Measurements from ENCODE around the gene DEPDC1B.

The DEPDC1B gene

GRCh38 chr5:60640901-60641300, 59.1 kb downstream of the DEPDC1B start:
- CTCF ChIA-PET = interaction anchor here (1.3 kb wide), 1 partner anchor 9 kb away, joined by 5 read pairs; no protein-coding TSS in a partner anchor
- Histone ChIP-seq H3K27ac (ENCODE audit: extremely low read depth, low read depth, low read length) (no peak overlapping the region), H3K9me3 (ENCODE audit: control insufficient read depth, insufficient read depth, low read depth, low read length) (no peaks in the 10 kb centered on the region), H3K4me3 (ENCODE audit: low read depth, low read length) (no peak overlapping the region), H3K36me3 (ENCODE audit: control insufficient read depth in 2 of 2, insufficient read depth in 1 of 2, low read length in 2 of 2) (peaks cover 18 to 55% of the 10 kb centered on the region in 2 experiments; a peak in 2 of 3 replicates), H3K4me1 (ENCODE audit: control insufficient read depth, insufficient read depth, low read length) (no peaks in the 10 kb centered on the region)
- POLR2A ChIA-PET = no interaction called here
- TF ChIP-seq ZNF174 (tag by site-specific recombination; IDR thresholded peaks at IDR 0.05) = no peak
- no peak for TF ChIP-seq ZNF416 (tag by site-specific recombination; IDR thresholded peaks at IDR 0.05)
- TF ChIP-seq ZNF664 (tag by site-specific recombination; IDR thresholded peaks at IDR 0.05) = no peak
- no peak for TF ChIP-seq ZNF114 (tag by site-specific recombination; IDR thresholded peaks at IDR 0.05)

DNA sequence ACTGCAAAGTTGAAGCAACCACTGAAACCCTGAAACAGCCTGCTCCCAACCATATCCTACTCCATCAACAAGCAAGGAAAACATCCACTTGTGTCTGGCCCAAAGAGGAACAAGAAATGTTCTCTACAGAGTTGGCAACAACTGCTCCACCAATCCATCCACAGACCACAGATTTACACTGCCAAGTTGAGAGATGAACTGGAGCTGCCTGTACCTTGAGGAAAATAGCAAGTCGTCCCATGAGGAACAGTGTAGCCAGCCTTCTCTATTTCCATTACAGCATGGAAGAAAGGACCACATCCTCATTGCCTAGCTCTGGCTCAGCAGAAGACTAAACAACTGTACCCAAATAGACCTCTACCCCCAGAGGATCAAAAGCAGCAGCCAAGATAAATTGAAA, 60.4 kb downstream of the DEPDC1B start:
- Histone ChIP-seq H3K9me3 (ENCODE audit: control insufficient read depth, insufficient read depth, low read depth, low read length) (no peaks in the 10 kb centered on the region), H3K4me1 (ENCODE audit: control insufficient read depth, insufficient read depth, low read length) (no peaks in the 10 kb centered on the region), H3K4me3 (ENCODE audit: low read depth, low read length) (no peak overlapping the region), H3K27ac (ENCODE audit: extremely low read depth, low read depth, low read length) (no peak overlapping the region), H3K36me3 (ENCODE audit: control insufficient read depth in 2 of 2, insufficient read depth in 1 of 2, low read length in 2 of 2) (peaks cover 18 to 62% of the 10 kb centered on the region in 2 experiments)
- no peak for TF ChIP-seq ZNF155 (tag by site-specific recombination; IDR thresholded peaks at IDR 0.05)
- no peak for TF ChIP-seq ZNF404 (tag by site-specific recombination; IDR thresholded peaks at IDR 0.05)
- TF ChIP-seq ZNF433 (tag by site-specific recombination; IDR thresholded peaks at IDR 0.05; ENCODE audit: low read depth) = no peak
- TF ChIP-seq AEBP2 (tag by site-specific recombination; IDR thresholded peaks at IDR 0.05; ENCODE audit: borderline replicate concordance) = no peak
- TF ChIP-seq RBAK (tag by site-specific recombination; IDR thresholded peaks at IDR 0.05) = no peak
- TF ChIP-seq, protein P1, sequence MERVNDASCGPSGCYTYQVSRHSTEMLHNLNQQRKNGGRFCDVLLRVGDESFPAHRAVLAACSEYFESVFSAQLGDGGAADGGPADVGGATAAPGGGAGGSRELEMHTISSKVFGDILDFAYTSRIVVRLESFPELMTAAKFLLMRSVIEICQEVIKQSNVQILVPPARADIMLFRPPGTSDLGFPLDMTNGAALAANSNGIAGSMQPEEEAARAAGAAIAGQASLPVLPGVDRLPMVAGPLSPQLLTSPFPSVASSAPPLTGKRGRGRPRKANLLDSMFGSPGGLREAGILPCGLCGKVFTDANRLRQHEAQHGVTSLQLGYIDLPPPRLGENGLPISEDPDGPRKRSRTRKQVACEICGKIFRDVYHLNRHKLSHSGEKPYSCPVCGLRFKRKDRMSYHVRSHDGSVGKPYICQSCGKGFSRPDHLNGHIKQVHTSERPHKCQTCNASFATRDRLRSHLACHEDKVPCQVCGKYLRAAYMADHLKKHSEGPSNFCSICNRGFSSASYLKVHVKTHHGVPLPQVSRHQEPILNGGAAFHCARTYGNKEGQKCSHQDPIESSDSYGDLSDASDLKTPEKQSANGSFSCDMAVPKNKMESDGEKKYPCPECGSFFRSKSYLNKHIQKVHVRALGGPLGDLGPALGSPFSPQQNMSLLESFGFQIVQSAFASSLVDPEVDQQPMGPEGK (tag by site-specific recombination; IDR thresholded peaks at IDR 0.05) = no peak
- no peak for TF ChIP-seq REPIN1 (tag by site-specific recombination; IDR thresholded peaks at IDR 0.05; ENCODE audit: low read depth)
- no peak for TF ChIP-seq SCRT1 (tag by site-specific recombination; IDR thresholded peaks at IDR 0.05; ENCODE audit: borderline replicate concordance)
- TF ChIP-seq ZFHX2 (tag by site-specific recombination; conservative IDR thresholded peaks at IDR 0.05) = no peak
- no peak for TF ChIP-seq ZNF830 (tag by site-specific recombination; IDR thresholded peaks at IDR 0.05; ENCODE audit: low read depth)
- no peak for TF ChIP-seq ZNF16 (tag by site-specific recombination; IDR thresholded peaks at IDR 0.05; ENCODE audit: low read depth)
- no peak for TF ChIP-seq YY1 (tag by site-specific recombination; IDR thresholded peaks at IDR 0.05)
- no peak for TF ChIP-seq ZNF416 (tag by site-specific recombination; IDR thresholded peaks at IDR 0.05)
- no peak for TF ChIP-seq ZNF664 (tag by site-specific recombination; IDR thresholded peaks at IDR 0.05)
- ChIA-PET POLR2A (no interaction called here), CTCF (interaction anchor here (2.6 kb wide), 1 partner anchor 8 kb away, joined by 5 read pairs; no protein-coding TSS in a partner anchor)

DNA sequence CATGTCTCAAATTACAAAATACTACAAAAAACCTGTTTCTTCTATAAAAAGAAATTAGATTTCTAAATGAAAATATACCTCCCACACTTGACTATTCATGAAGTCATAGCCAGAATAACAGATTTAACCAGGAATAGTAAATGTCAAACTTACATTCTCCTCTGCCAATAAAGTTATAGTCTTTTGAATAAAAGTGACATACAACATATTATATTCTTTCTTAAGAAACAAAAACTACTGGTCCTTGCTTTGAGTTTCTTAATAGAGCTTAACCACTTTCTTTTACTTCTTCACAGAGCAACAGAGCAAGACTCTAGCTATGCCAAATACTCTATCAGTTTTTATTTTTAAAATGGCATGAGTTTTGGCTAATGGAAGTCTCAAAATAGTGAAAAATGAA, 61.7 kb downstream of the DEPDC1B start:
- no peak overlapping the region for H3K27ac ChIP-seq (ENCODE audit: extremely low read depth, low read depth, low read length)
- no peak overlapping the region for H3K4me3 ChIP-seq (ENCODE audit: low read depth, low read length)
- CTCF ChIA-PET = interaction anchor here (0.6 to 2.6 kb wide), 3 partner anchors 9 to 1180 kb away, joined by 3 to 5 read pairs (median 5); no protein-coding TSS in a partner anchor
- H3K4me1 ChIP-seq (ENCODE audit: control insufficient read depth, insufficient read depth, low read length) = no peaks in the 10 kb centered on the region
- no peaks in the 10 kb centered on the region for H3K9me3 ChIP-seq (ENCODE audit: control insufficient read depth, insufficient read depth, low read depth, low read length)
- POLR2A ChIA-PET = no interaction called here
- H3K36me3 ChIP-seq (ENCODE audit: control insufficient read depth in 2 of 2, insufficient read depth in 1 of 2, low read length in 2 of 2) = peaks cover 18 to 62% of the 10 kb centered on the region in 2 experiments
- TF ChIP-seq OVOL3 (tag by site-specific recombination; IDR thresholded peaks at IDR 0.05) (no peak), ZNF76 (tag by site-specific recombination; IDR thresholded peaks at IDR 0.05; ENCODE audit: borderline replicate concordance, low read depth) (no peak), GLIS1 (tag by site-specific recombination; IDR thresholded peaks at IDR 0.05) (no peak), ZSCAN23 (tag by site-specific recombination; IDR thresholded peaks at IDR 0.05) (no peak), ZNF202 (tag by site-specific recombination; IDR thresholded peaks at IDR 0.05; ENCODE audit: borderline replicate concordance) (no peak), ZNF26 (tag by site-specific recombination; IDR thresholded peaks at IDR 0.05) (no peak), ZNF148 (tag by site-specific recombination; IDR thresholded peaks at IDR 0.05; ENCODE audit: borderline replicate concordance) (no peak), ZNF677 (tag by site-specific recombination; IDR thresholded peaks at IDR 0.05) (no peak)
